K562 (cell line): ENCODE results near the gene HSDL1. TPM values are rescaled to one million over a fixed set of nuclear protein-coding genes. Genes with fewer than 3 reads are reported as not detected.

Experiments used
- BCOR ChIP-seq: fragments of 450-650 bp; IDR thresholded peaks from 2 replicates; pipeline ENCODE4 v1.6.1; 2016
- FIP1L1 ChIP-seq: fragments of 200-400 bp; formaldehyde crosslinking; IDR thresholded peaks from 2 replicates; pipeline ENCODE4 v1.6.1; 2018; ENCODE audit warnings: mild to moderate bottlenecking, low read depth, low read length; ENCODE audit not compliant: poor library complexity, severe bottlenecking
- FOXK2 ChIP-seq, 2 experiments: fragments of 450-650 bp; IDR thresholded peaks in 1 of 2; conservative IDR thresholded peaks in 1 of 2; 2 replicates each; pipeline ENCODE4 v1.6.1; 2016; ENCODE audit warnings: low read depth in 2 of 2, mild to moderate bottlenecking in 1 of 2
- RBM25 ChIP-seq: fragments of 200-400 bp; formaldehyde crosslinking; IDR thresholded peaks from 2 replicates; pipeline ENCODE4 v1.6.1; 2018; ENCODE audit warnings: low read length, low read depth, moderate library complexity; ENCODE audit not compliant: severe bottlenecking
- RCOR1 ChIP-seq, 2 experiments: IDR thresholded peaks; 2 replicates each; pipeline ENCODE4 v1.6.1; 2012; ENCODE audit warnings: low read depth in 2 of 2, low read length in 2 of 2, borderline replicate concordance in 1 of 2, improper control_type of control experiment in 1 of 2
- REST ChIP-seq, 2 experiments: fragments of 450-650 bp; formaldehyde crosslinking in 1 of 2; IDR thresholded peaks; 2 replicates each; pipeline versions ENCODE4 v1.4.0 to v1.6.1; 2014 to 2020; ENCODE audit warnings: mild to moderate bottlenecking in 2 of 2, borderline replicate concordance in 1 of 2, low read depth in 1 of 2
- TEAD1 ChIP-seq, 2 experiments: fragments of 450-650 bp in 1 of 2; sonication (generic) in 1 of 2; formaldehyde crosslinking; IDR thresholded peaks; 2 replicates each; pipeline versions ENCODE4 v1.4.0 to v1.8.0; 2020 to 2022; ENCODE audit warnings: mild to moderate bottlenecking in 2 of 2, missing genetic modification reagents in 1 of 2
- ZBTB7A ChIP-seq: IDR thresholded peaks from 2 replicates; pipeline ENCODE4 v1.6.1; 2011; ENCODE audit warnings: low read depth, mild to moderate bottlenecking, low read length, moderate library complexity, borderline replicate concordance; ENCODE audit not compliant: control insufficient read depth
- polyA plus RNA-seq, 8 experiments: library from polyadenylated mRNA; depleted of rRNA in 4 of 8; stranded (reverse) in 5 of 8; unstranded in 3 of 8; fragments of >200 nt; fragmentation: Nextera tagmentation in 2 of 8; fragmentation: Illumina TruSeq in 1 of 8; extraction: Ambion mirVana in 2 of 8; extraction: Trizol in 1 of 8; gene quantifications; 2 replicates each; pipeline versions ENCODE4 v1.2.1 to v1.2.3, GENCODE V29; 2011 to 2014; ENCODE audit warnings: inconsistent platforms in 1 of 8, missing spikeins in 1 of 8
- total RNA-seq, 7 experiments: library from RNA; depleted of rRNA in 6 of 7; stranded (reverse); fragments of >200 nt in 6 of 7; fragmentation: Illumina TruSeq in 2 of 7; extraction: Trizol in 2 of 7; gene quantifications; 2 replicates each; pipeline versions ENCODE4 v1.2.1 to v1.2.3, GENCODE V29; 2011 to 2021; ENCODE audit warnings: low replicate concordance in 1 of 7
- TF ChIP-seq, protein P1 (sequence below), 2 experiments: fragments of 200-800 bp in 1 of 2; sonication (Bioruptor generic) in 1 of 2; sonication (generic) in 1 of 2; formaldehyde crosslinking in 1 of 2; IDR thresholded peaks in 1 of 2; conservative IDR thresholded peaks in 1 of 2; 2 replicates each; pipeline versions ENCODE4 v1.5.0 to v1.6.1; 2016 to 2020; ENCODE audit warnings: missing compliant biosample characterization in 1 of 2, missing genetic modification characterization in 1 of 2, missing genetic modification reagents in 1 of 2
- TF ChIP-seq, protein P2 (sequence below): sonication (generic); formaldehyde crosslinking; IDR thresholded peaks from 2 replicates; pipeline ENCODE4 v1.8.0; 2022; ENCODE audit warnings: mild to moderate bottlenecking, missing genetic modification reagents

The HSDL1 gene
- total and polyA plus RNA-seq, 9 of the 15 experiments (the other 6 are each of a cell fraction or from before 2014, with no cell fraction given) = 14.8 to 41.2 (median 27.7) TPM

- TF ChIP-seq REST (IDR thresholded peaks at IDR 0.05; ENCODE audit: borderline replicate concordance) (peak; percentile 91), REST (CRISPR knock-in tag; IDR thresholded peaks at IDR 0.05; ENCODE audit: low read depth) (peak; percentile 81; the same call in 1 of the 2 replicates), ZBTB7A (peak; percentile 97), FOXK2 (conservative IDR thresholded peaks at IDR 0.05 in 1 of 2, IDR thresholded peaks at IDR 0.05 in 1 of 2; ENCODE audit: low read depth in 2 of 2) (peak; percentile 73 to 77; a peak in 3 of 4 replicates), FIP1L1 (peak; percentile 54), RCOR1 (IDR thresholded peaks at IDR 0.05; ENCODE audit: borderline replicate concordance in 1 of 2, low read depth in 2 of 2, low read length in 2 of 2) (no peak; a peak in 1 of 4 replicates), TEAD1 (CRISPR knock-in tag; IDR thresholded peaks at IDR 0.05) (0 out of 4 replicates have a peak, but pooled peaks of 1 of the 2 experiments have one; percentile 34), BCOR (no peak), RBM25 (no peak)
- TF ChIP-seq, protein P1, sequence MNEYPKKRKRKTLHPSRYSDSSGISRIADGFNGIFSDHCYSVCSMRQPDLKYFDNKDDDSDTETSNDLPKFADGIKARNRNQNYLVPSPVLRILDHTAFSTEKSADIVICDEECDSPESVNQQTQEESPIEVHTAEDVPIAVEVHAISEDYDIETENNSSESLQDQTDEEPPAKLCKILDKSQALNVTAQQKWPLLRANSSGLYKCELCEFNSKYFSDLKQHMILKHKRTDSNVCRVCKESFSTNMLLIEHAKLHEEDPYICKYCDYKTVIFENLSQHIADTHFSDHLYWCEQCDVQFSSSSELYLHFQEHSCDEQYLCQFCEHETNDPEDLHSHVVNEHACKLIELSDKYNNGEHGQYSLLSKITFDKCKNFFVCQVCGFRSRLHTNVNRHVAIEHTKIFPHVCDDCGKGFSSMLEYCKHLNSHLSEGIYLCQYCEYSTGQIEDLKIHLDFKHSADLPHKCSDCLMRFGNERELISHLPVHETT (CRISPR knock-in tag; conservative IDR thresholded peaks at IDR 0.05 in 1 of 2, IDR thresholded peaks at IDR 0.05 in 1 of 2) = peak in 1 of 2 experiments; percentile 81; a peak in 2 of 4 replicates
- TF ChIP-seq, protein P2, sequence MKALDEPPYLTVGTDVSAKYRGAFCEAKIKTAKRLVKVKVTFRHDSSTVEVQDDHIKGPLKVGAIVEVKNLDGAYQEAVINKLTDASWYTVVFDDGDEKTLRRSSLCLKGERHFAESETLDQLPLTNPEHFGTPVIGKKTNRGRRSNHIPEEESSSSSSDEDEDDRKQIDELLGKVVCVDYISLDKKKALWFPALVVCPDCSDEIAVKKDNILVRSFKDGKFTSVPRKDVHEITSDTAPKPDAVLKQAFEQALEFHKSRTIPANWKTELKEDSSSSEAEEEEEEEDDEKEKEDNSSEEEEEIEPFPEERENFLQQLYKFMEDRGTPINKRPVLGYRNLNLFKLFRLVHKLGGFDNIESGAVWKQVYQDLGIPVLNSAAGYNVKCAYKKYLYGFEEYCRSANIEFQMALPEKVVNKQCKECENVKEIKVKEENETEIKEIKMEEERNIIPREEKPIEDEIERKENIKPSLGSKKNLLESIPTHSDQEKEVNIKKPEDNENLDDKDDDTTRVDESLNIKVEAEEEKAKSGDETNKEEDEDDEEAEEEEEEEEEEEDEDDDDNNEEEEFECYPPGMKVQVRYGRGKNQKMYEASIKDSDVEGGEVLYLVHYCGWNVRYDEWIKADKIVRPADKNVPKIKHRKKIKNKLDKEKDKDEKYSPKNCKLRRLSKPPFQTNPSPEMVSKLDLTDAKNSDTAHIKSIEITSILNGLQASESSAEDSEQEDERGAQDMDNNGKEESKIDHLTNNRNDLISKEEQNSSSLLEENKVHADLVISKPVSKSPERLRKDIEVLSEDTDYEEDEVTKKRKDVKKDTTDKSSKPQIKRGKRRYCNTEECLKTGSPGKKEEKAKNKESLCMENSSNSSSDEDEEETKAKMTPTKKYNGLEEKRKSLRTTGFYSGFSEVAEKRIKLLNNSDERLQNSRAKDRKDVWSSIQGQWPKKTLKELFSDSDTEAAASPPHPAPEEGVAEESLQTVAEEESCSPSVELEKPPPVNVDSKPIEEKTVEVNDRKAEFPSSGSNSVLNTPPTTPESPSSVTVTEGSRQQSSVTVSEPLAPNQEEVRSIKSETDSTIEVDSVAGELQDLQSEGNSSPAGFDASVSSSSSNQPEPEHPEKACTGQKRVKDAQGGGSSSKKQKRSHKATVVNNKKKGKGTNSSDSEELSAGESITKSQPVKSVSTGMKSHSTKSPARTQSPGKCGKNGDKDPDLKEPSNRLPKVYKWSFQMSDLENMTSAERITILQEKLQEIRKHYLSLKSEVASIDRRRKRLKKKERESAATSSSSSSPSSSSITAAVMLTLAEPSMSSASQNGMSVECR (CRISPR knock-in tag) = peak; percentile 95
These were observed at the start of gene HSDL1, which contains the start of gene DNAAF1 (continued) for GRCh38 chr16:84144859-84145639.
